Measurements from ENCODE around the gene CXCR2.

The CXCR2 gene

GRCh38 chr2:218123986-218124385 is 1.8 kb upstream of the CXCR2 start:
- Histone ChIP-seq H3K79me2 (no peaks in the 10 kb centered on the region), H3K4me1 (no peaks in the 10 kb centered on the region), H3K9me3 (ENCODE audit: control insufficient read depth, low read length) (no peaks in the 10 kb centered on the region), H3K9ac (no peak overlapping the region), H3K27me3 (ENCODE audit: control insufficient read depth, insufficient read depth, low read length) (no peaks in the 10 kb centered on the region), H3K4me2 (ENCODE audit: low read length) (no peak overlapping the region), H3K27ac (no peak overlapping the region), H2AFZ (no peak overlapping the region), H3K36me3 (ENCODE audit: control insufficient read depth, insufficient read depth, low read length) (no peaks in the 10 kb centered on the region), H3K4me3 (ENCODE audit: low read depth, low read length) (no peak overlapping the region)
- TF ChIP-seq CTCF (IDR thresholded peaks at IDR 0.05), result no peak

GRCh38 chr2:218125095-218125494 is 733 bp upstream of the CXCR2 start:
- H3K27me3 ChIP-seq (ENCODE audit: control insufficient read depth, insufficient read depth, low read length), result no peaks in the 10 kb centered on the region
- H3K27ac ChIP-seq, result no peak overlapping the region
- H3K9ac ChIP-seq, result no peak overlapping the region

GRCh38 chr2:218127929-218128455 is 2.2 kb downstream of the CXCR2 start:
- H3K4me1 ChIP-seq, result no peaks in the 10 kb centered on the region
- TF ChIP-seq CTCF (IDR thresholded peaks at IDR 0.05), result no peak
- no peaks in the 10 kb centered on the region for H3K36me3 ChIP-seq (ENCODE audit: control insufficient read depth, insufficient read depth, low read length)
- no peak overlapping the region for H3K4me3 ChIP-seq (ENCODE audit: low read depth, low read length)
- no peak overlapping the region for H3K4me2 ChIP-seq (ENCODE audit: low read length)
- no peaks in the 10 kb centered on the region for H3K79me2 ChIP-seq
- no peaks in the 10 kb centered on the region for H3K9me3 ChIP-seq (ENCODE audit: control insufficient read depth, low read length)
- H2AFZ ChIP-seq, result no peak overlapping the region
- H3K27ac ChIP-seq, result no peak overlapping the region
- H3K9ac ChIP-seq, result no peak overlapping the region
- H3K27me3 ChIP-seq (ENCODE audit: control insufficient read depth, insufficient read depth, low read length), result no peaks in the 10 kb centered on the region

More at GRCh38 chr2:218125095-218125494, 733 bp upstream of the CXCR2 start:
- Histone ChIP-seq H3K4me3 (ENCODE audit: low read depth, low read length) (no peak overlapping the region), H3K4me1 (no peaks in the 10 kb centered on the region), H3K36me3 (ENCODE audit: control insufficient read depth, insufficient read depth, low read length) (no peaks in the 10 kb centered on the region), H3K9me3 (ENCODE audit: control insufficient read depth, low read length) (no peaks in the 10 kb centered on the region), H3K79me2 (no peaks in the 10 kb centered on the region), H2AFZ (no peak overlapping the region), H3K4me2 (ENCODE audit: low read length) (no peak overlapping the region)
- no peak for TF ChIP-seq CTCF (IDR thresholded peaks at IDR 0.05)

GRCh38 chr2:218128781-218129457 is 3.1 kb downstream of the CXCR2 start:
- no peak overlapping the region for H3K27ac ChIP-seq
- no peaks in the 10 kb centered on the region for H3K27me3 ChIP-seq (ENCODE audit: control insufficient read depth, insufficient read depth, low read length)
- no peaks in the 10 kb centered on the region for H3K4me1 ChIP-seq
- no peaks in the 10 kb centered on the region for H3K79me2 ChIP-seq
- H2AFZ ChIP-seq, result no peak overlapping the region
- no peak overlapping the region for H3K4me2 ChIP-seq (ENCODE audit: low read length)
- no peak overlapping the region for H3K9ac ChIP-seq
- no peaks in the 10 kb centered on the region for H3K36me3 ChIP-seq (ENCODE audit: control insufficient read depth, insufficient read depth, low read length)
- no peaks in the 10 kb centered on the region for H3K9me3 ChIP-seq (ENCODE audit: control insufficient read depth, low read length)
- no peak overlapping the region for H3K4me3 ChIP-seq (ENCODE audit: low read depth, low read length)
- TF ChIP-seq CTCF (IDR thresholded peaks at IDR 0.05), result no peak

Data from parathyroid adenoma (tissue), 2 donors.